SK-N-SH (cell line): ENCODE results near the gene RBSN. TPM values are rescaled to one million over a fixed set of nuclear protein-coding genes. Genes with fewer than 3 reads are reported as not detected.

ENCODE experiments used
- polyA plus RNA-seq, 3 experiments: library from polyadenylated mRNA; depleted of rRNA; stranded (reverse); fragments of >200 nt; gene quantifications; 2 replicates each; pipeline ENCODE4 v1.2.3, GENCODE V29; 2012

RBSN gene
- polyA plus RNA-seq, 1 of the 3 experiments (the other 2 are of a cell fraction): 4.7 TPM

Other genes with a start within 250 kb of the RBSN start
- 13.1 TPM in 2 replicates for gene NR2C2, start 151.6 kb downstream of the RBSN start, polyA plus RNA-seq (2012; rRNA removed)
- gene MRPS25, start 33.8 kb downstream of the RBSN start, polyA plus RNA-seq (2012; rRNA removed): 41.5 and 46.4 TPM in 2 replicates
- gene CAPN7, start 107.1 kb upstream of the RBSN start, polyA plus RNA-seq (2012; rRNA removed): 7.3 and 11.1 TPM in 2 replicates
- gene SH3BP5, start 233.4 kb upstream of the RBSN start, polyA plus RNA-seq (2012; rRNA removed): 29.5 and 32.3 TPM in 2 replicates